ENCODE measurements around the gene PRKCB.

The PRKCB gene

GRCh38 chr16:23836404-23837311, 875 bp downstream of the PRKCB start:
- no peak for DNase-seq (ENCODE audit: low read depth in 2 of 2)

DNA sequence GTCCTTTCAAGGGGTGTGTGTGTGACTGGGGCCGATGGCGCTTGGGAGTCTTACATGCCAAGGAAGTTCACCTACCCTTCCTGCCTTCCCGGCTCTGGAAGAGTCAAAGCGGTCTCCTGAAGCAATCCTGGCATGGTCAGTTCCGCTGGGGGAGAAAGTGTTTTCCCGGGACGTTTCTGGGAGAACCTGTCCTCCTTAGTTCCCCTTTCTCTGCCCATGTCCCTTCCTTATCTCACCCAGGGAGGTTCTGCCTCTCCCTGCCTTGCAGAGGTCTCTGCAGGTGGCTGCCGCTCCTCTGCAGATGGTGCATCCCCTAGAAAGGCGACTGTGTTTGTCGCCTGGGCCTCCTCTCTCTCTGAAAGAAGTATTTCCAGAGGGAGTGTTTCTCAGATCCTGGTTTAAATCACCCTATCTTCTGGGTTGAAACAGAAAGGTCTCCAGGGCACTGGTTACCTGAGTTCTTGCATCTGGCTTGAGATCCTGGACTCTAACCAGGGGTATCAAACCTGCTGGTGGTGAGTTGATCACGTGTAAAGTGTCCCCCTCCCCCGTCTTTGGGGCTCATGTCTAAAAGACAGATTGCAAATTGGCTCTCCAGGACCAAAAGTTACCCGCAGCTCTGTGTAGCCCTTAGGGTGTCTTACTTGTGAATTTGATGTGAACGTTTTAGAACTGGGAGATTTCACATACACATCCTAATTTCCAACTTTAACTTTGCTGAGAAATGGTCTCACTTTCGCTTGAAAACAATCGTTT, 1.9 kb downstream of the PRKCB start:
- DNase-seq (ENCODE audit: low read depth in 2 of 2), result no peak

GRCh38 chr16:23838485-23839142, 2.8 kb downstream of the PRKCB start:
- DNase-seq (ENCODE audit: low read depth in 2 of 2), result no peak

GRCh38 chr16:23840310-23840709, 4.5 kb downstream of the PRKCB start:
- DNase-seq (ENCODE audit: low read depth in 2 of 2), result no peak

DNA sequence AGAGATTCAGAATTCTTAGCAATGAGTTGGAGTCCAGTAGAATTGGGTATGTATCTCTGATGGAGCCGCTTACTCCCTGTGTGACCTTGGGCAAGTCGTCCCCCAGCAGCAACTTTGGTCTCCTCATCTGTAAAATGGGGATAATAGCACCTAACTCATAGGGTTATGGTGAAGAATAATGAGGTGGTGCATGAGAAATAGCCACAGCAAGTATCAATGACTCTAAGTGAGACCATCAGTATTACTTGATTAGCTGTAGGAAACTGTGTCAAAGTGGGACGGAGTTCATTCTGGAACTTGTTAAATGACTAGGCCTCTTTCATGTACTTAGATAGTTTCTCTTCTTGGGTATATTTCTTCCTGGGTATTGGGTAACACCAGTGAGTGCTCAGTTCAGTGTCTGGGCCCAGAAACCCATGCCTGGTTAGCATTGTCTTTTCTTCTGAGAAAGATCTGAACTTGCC, 6.4 kb downstream of the PRKCB start:
- no peak for DNase-seq (ENCODE audit: low read depth in 2 of 2)

- DNase-seq (ENCODE audit: low read depth in 2 of 2), result no peak
Observed at GRCh38 chr16:23843143-23843542, 7.4 kb downstream of the PRKCB start.

- no peak for DNase-seq (ENCODE audit: low read depth in 2 of 2)
Observed at GRCh38 chr16:23847251-23847650, 11.5 kb downstream of the PRKCB start.

DNA sequence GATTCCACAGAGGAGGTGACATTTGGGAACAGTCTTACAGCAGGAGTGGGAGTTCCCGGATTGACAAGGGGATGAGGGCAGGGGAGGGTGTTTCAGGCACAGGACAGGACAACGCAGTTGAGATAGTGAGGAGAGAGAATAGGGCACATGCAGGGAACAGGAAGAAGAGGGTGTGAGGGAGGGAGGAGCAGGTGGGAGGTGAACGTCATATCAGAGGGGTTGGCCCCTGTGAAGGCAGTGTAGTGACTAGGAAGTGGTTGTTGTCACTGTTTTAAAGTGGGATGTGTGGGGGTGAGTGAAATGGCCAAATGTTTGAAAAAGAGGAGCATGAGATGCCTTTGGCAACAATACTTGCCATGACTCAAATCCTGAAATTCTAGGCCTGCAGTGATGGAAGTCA, 12.2 kb downstream of the PRKCB start:
- DNase-seq (ENCODE audit: low read depth in 2 of 2), result peak in 1 of 2 experiments; percentile 31

GRCh38 chr16:23848958-23849357, 13.2 kb downstream of the PRKCB start:
- no peak for DNase-seq (ENCODE audit: low read depth in 2 of 2)

- DNase-seq (ENCODE audit: low read depth in 2 of 2), result no peak
Observed at GRCh38 chr16:23852794-23853562, 17.2 kb downstream of the PRKCB start.

- DNase-seq (ENCODE audit: low read depth in 2 of 2), result no peak
Observed at GRCh38 chr16:23855010-23855409, 19.2 kb downstream of the PRKCB start.

DNA sequence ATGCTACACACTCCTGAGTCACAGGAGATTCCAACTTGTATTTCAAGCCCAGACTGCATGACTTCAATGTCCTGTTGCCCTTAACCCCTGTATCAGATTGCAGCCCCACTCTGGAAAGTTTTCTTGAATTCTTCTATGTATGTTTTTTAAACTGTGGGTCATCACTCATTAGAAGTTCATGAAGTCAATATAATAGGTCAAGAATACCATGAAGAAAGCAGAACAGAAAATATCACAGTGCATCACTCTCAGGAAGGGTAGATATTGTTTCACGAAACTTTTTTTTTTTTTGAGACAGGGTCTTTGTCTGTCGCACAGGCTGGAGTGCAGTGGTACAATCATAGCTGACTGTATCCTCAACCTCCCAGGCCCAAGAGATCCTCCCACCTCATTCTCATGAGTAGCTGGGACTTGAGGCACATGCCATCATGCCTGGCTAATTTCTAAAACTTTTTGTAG, 20.5 kb downstream of the PRKCB start:
- DNase-seq (ENCODE audit: low read depth in 2 of 2), result no peak

GRCh38 chr16:23857256-23857880, 21.6 kb downstream of the PRKCB start:
- DNase-seq (ENCODE audit: low read depth in 2 of 2), result no peak

- no peak for DNase-seq (ENCODE audit: low read depth in 2 of 2)
Observed at GRCh38 chr16:23857881-23858269, 22.1 kb downstream of the PRKCB start.

GRCh38 chr16:23858542-23858941, 22.8 kb downstream of the PRKCB start:
- DNase-seq (ENCODE audit: low read depth in 2 of 2), result no peak

GRCh38 chr16:23859713-23860269, 24.0 kb downstream of the PRKCB start:
- DNase-seq (ENCODE audit: low read depth in 2 of 2), result no peak

GRCh38 chr16:23861874-23862273, 26.1 kb downstream of the PRKCB start:
- DNase-seq (ENCODE audit: low read depth in 2 of 2), result no peak

- DNase-seq (ENCODE audit: low read depth in 2 of 2), result no peak
Observed at GRCh38 chr16:23862556-23862955, 26.8 kb downstream of the PRKCB start.

DNA sequence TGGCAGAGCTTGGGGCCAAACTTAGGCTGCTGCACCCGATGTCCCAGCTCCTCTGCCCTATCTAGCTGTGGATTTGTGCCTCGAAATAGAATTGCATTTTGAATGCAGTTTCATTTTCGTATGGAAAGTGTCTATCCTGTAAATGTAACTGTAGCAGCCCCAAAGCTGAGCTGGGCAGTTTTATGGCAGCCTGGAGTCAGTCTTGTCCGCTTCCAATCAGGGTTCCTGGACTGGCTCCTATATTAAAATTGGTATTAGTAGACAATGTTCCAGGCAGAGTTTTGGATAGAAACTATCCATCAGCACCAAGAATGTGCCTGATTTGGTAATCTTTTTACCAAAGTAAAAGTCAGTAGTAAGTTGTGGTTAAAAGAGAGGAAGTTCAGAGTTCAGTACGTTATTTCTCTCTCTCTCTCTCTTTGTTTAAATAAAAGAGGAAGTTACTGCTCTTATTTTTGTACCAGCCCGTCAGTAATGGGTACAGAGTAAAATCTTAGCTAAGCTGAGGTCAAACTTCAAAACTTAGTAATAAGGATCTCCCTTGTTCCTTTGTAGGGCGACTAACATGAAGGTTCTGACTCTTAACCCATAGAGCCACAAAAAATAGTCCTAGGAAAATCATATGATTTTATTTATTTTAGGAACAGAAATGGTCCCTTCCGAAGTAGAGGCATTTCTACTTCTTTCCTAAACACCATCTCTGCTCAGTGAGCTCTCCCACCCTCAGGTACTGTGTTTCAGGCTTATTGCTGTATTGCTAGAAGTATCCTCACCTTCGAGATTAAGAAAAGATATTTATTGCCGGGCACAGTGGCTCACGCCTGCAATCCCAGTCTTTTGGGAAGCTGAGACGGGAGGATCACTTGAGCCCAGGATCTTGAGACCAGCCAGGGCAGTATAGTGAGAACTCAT, 28.0 kb downstream of the PRKCB start:
- DNase-seq (ENCODE audit: low read depth in 2 of 2), result no peak

GRCh38 chr16:23865853-23866252, 30.1 kb downstream of the PRKCB start:
- no peak for DNase-seq (ENCODE audit: low read depth in 2 of 2)
